Thyroid gland (tissue), 4 donors: ENCODE measurements around the gene ST3GAL3. TPM values are rescaled to one million over a fixed set of nuclear protein-coding genes. Genes with fewer than 3 reads are reported as not detected.

Experiments used
- DNase-seq, 2 donors: peaks; one replicate each; pipeline ENCODE4 v3.0.0-alpha.2; 2019
- H3K27ac ChIP-seq, 3 donors: fragments of 200-600 bp; sonication (generic); 1 replicate in 2 of 3; 2 replicates in 1 of 3; pipeline ENCODE4 v1.5.1; 2016 to 2019; ENCODE audit warnings: mild to moderate bottlenecking in 1 of 3, moderate library complexity in 1 of 3
- H3K27me3 ChIP-seq: fragments of 200-600 bp; sonication (generic); one replicate; pipeline ENCODE4 v1.5.1; 2019
- H3K36me3 ChIP-seq, 2 donors: fragments of 200-600 bp; sonication (generic); one replicate each; pipeline ENCODE4 v1.5.1; 2016 to 2019
- H3K4me1 ChIP-seq, 2 donors: fragments of 200-600 bp; sonication (generic); one replicate each; pipeline ENCODE4 v1.5.1; 2017 to 2019
- H3K4me3 ChIP-seq, 3 donors: fragments of 200-600 bp; sonication (generic); replicated peaks in 1 of 3; 1 replicate in 2 of 3; 2 replicates in 1 of 3; pipeline ENCODE4 v1.5.1; 2016; ENCODE audit warnings: mild to moderate bottlenecking in 1 of 3
- H3K9me3 ChIP-seq: fragments of 200-600 bp; sonication (generic); one replicate; pipeline ENCODE4 v1.5.1; 2017
- CTCF ChIP-seq, 6 experiments: fragments of 200-600 bp in 3 of 6; fragments of 450-650 bp in 3 of 6; sonication (generic) in 3 of 6; IDR thresholded peaks; one replicate each; pipeline ENCODE4 v1.5.1; 2016 to 2019; ENCODE audit warnings: antibody characterized with exemption in 6 of 6, mild to moderate bottlenecking in 2 of 6, inconsistent platforms in 1 of 6, moderate library complexity in 1 of 6
- POLR2A ChIP-seq, 2 donors: fragments of 450-650 bp; IDR thresholded peaks; one replicate each; pipeline ENCODE4 v1.6.1; 2017; ENCODE audit warnings: antibody characterized with exemption in 2 of 2, mild to moderate bottlenecking in 2 of 2, moderate library complexity in 1 of 2
- WGBS, 2 donors: methylation state at CpG; one replicate each; pipeline ENCODE4 v1.1.5; 2017; 5-methylcytosine and 5-hydroxymethylcytosine counted together
- intact Hi-C: fragments of 100-400 bp; cut with DNase I; formaldehyde crosslinking; loops from one replicate; pipeline ENCODE4 v1.15.1; 2023
- total RNA-seq, 4 donors: library from RNA; depleted of rRNA; stranded (reverse); fragments of >200 nt; gene quantifications; one replicate each; pipeline ENCODE4 v1.2.3, GENCODE V29; 2016

The ST3GAL3 gene
- total RNA-seq, 4 donors from 2014 or later, result 12.1 to 17.7 (median 14.3) TPM

DNA sequence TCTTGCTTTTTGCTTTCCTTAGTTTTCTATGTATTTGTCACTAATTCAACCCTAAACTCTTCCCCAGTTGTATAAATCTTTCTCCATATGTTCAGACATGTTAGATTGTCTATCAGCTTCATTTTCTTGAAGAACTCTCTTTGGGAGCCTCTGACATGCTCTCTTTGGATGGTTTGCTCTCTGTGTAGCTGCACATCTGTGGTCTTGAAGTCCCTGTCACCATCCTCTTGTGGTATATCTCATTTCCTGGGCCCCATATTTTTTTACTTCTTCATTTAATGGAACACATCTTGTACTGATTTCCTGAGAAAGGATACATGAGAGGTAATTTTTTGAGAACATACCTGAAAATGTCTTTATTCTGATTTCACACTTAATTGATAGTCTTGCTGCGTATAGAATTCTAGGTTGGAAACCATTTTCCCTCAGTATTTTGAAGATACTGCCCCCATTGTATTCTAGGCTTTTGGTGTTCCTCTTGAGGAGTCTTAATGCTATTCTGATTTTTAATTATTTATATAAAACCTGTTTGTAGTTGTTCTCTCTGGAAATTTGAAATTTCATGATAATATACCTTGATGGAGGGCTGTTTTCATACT lies 72.6 kb downstream of the ST3GAL3 start:
- 98 to 100% methylated on average over 1 of the region's 1 CpG for WGBS, 2 donors
- intact Hi-C loops, result no loop called here
- Histone ChIP-seq H3K4me3 (no peak overlapping the region), H3K9me3 (no peaks in the 10 kb centered on the region), H3K27ac (no peak overlapping the region), H3K36me3 (no peaks in the 10 kb centered on the region), H3K27me3 (no peaks in the 10 kb centered on the region), H3K4me1 (no peaks in the 10 kb centered on the region)
- no peak for DNase-seq
- no peak for TF ChIP-seq POLR2A (IDR thresholded peaks at IDR 0.05)

- intact Hi-C loops, result no loop called here
- 85 to 88% methylated on average over 2 of the region's 2 CpGs for WGBS, 2 donors
- Histone ChIP-seq H3K4me1 (no peaks in the 10 kb centered on the region), H3K4me3 (no peak overlapping the region), H3K9me3 (no peaks in the 10 kb centered on the region), H3K27ac (no peak overlapping the region), H3K27me3 (no peaks in the 10 kb centered on the region), H3K36me3 (no peaks in the 10 kb centered on the region)
- DNase-seq, result no peak
- no peak for TF ChIP-seq CTCF (IDR thresholded peaks at IDR 0.05)
- TF ChIP-seq POLR2A (IDR thresholded peaks at IDR 0.05), result no peak
Measured at GRCh38 chr1:43781574-43781973, 74.2 kb downstream of the ST3GAL3 start.

DNA sequence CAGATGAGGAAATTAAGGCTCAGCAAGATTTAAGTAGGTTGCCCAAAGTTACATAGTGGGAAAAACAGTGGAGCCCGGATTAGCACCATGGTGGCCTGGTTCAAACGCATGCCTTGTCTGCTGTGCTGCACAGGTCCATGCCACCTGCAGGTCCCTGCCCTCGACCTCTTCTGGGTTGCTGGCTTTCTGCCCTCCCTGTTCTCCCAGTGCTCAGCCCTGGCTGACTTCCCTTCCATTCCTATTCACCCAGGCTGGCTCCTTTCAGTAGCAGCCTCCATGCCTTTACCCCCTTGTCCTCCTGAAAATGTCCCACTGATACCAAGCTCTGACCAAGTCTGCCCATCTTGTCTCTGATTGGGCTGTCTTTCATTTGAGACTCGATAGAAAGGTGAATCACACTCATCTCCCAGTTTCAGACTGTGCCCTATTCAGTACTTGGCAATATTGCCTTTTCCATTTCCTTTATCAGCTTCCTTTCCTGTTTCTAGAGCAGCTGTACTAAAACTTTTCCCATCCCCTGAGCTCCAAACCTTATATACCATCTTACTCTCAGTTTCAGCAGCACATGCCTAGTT lies 75.8 kb downstream of the ST3GAL3 start:
- no peak for DNase-seq
- no peaks in the 10 kb centered on the region for H3K9me3 ChIP-seq
- H3K4me3 ChIP-seq, result no peak overlapping the region
- H3K36me3 ChIP-seq, result no peaks in the 10 kb centered on the region
- TF ChIP-seq CTCF (IDR thresholded peaks at IDR 0.05) (no peak), POLR2A (IDR thresholded peaks at IDR 0.05) (no peak)
- no peaks in the 10 kb centered on the region for H3K4me1 ChIP-seq
- WGBS, 2 donors, result 84 to 89% methylated on average over 4 of the region's 4 CpGs
- H3K27me3 ChIP-seq, result no peaks in the 10 kb centered on the region
- intact Hi-C loops, result no loop called here
- H3K27ac ChIP-seq, result no peak overlapping the region

GRCh38 chr1:43783671-43784205 lies 76.4 kb downstream of the ST3GAL3 start:
- Histone ChIP-seq H3K4me1 (no peaks in the 10 kb centered on the region), H3K4me3 (no peak overlapping the region), H3K27me3 (no peaks in the 10 kb centered on the region), H3K36me3 (no peaks in the 10 kb centered on the region), H3K9me3 (no peaks in the 10 kb centered on the region), H3K27ac (no peak overlapping the region)
- TF ChIP-seq CTCF (IDR thresholded peaks at IDR 0.05) (no peak), POLR2A (IDR thresholded peaks at IDR 0.05) (no peak)
- no peak for DNase-seq
- 73 to 92% methylated on average over 3 of the region's 3 CpGs for WGBS, 2 donors
- intact Hi-C loops, result no loop called here

DNA sequence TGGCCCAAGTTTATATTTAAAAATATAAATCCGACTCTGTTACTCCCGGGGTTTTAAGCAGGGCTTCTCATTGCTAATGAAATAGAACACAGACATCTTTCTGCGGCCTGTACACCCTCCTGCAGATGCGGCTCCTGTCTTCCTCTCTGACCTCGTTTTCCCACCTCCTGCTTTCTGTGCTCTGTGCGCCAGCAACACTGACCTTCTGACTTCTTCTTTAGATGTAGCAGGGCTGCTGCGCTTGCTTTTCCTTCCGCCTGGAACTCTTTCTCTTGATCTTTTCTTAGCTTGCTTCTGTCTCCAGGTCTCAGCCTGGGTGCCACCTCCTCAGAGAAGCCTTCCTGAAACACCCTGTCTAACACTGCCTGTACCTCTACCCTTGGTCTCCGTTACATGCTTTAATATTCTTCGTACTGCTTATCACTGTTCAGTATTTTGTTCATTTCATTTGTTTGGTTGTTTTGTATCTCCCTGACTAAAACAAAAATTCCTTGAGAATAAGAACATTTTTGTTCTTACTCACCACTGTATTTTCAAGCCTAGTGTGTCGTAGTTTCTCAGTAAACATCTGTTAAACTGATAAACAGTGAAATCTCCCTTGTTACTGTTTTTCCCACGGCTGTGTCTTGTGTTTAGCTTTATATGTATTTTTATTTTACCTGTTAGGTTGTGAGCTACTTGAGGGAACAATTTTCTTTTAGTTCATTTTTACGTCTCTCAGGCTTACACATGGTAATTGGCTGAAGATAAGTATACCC lies 79.0 kb downstream of the ST3GAL3 start:
- H3K4me1 ChIP-seq, result no peaks in the 10 kb centered on the region
- H3K27ac ChIP-seq, result no peak overlapping the region
- H3K4me3 ChIP-seq, result no peak overlapping the region
- 91% methylated on average over 13 of the region's 13 CpGs for WGBS, 2 donors
- no peaks in the 10 kb centered on the region for H3K36me3 ChIP-seq
- H3K27me3 ChIP-seq, result no peaks in the 10 kb centered on the region
- DNase-seq, result no peak
- no peaks in the 10 kb centered on the region for H3K9me3 ChIP-seq
- intact Hi-C loops, result no loop called here
- TF ChIP-seq POLR2A (IDR thresholded peaks at IDR 0.05) (no peak), CTCF (IDR thresholded peaks at IDR 0.05) (no peak)
